Renal cortical epithelial cell (primary cell): ENCODE results near the gene CCDC182. TPM values are rescaled to one million over a fixed set of nuclear protein-coding genes. Genes with fewer than 3 reads are reported as not detected.

Experiments used
- DNase-seq: peaks from one replicate; pipeline ENCODE4 v3.0.0-alpha.2; 2011; ENCODE audit warnings: low read depth
- total RNA-seq: library from RNA; depleted of rRNA; stranded (reverse); fragments of >200 nt; gene quantifications from 2 replicates; pipeline ENCODE4 v1.2.3, GENCODE V29; 2014

The CCDC182 gene
- total RNA-seq = not detected in 2 replicates

DNA sequence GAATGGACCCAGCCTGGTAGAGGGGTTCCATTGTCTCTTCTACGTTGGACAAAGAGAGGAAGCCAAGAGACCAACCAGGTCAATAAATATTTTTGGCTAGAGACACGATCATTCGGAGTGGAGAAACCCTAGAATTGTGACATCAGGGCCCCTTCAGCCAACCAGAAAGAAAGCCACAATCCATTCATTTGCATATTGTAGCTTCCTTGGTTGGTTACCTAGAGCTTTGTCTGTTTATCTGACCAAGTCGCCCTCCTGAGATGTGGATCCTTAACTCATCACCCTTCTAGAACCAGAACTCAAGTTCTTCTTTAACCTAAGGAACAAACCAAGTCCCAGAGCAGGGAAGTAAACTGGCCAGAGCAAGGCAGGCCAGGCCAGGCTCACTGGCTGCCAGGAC is at the start of gene CCDC182:
TSS of gene CCDC182 (minus strand) at position 58 of the 400 bp plus-strand sequence. CDS start at position 31, 27 bp downstream.
- DNase-seq = no peak

DNA sequence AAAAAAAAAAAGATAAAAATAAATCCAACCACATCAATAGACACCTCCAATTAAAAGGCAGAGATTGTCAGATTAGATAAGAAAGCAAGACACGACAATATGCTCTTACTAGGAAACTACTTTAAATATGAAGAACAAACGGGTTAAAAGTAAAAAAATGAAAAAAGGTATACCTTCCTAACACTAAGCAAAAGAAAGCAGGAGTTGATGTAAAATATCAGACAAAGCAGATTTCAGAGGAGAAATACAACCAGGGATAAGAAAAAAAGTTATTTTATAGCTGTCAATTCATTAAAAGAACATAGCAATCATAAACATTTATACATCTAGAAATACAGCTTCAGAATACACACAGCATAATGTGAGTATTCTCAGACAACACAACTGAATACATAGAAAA is 49.7 kb upstream of the CCDC182 start:
- no peak for DNase-seq

DNA sequence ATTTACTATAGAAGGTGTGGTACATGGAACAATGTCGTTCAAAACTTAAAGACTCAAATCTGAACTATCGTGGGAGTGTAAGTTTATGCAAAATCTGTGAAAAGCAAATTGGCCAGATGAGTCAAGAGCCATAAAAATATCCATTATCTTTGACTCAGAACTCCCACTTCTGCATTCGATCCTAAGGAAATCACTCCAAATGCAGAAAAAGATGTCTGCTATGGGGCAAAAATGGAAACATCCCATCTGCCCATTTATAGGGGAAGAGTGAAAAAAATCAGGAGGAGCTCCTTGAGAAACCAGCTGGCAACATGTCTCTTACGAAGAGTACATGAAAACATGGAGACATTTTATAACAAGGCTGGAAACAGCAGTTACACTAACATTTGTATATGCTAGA is 43.6 kb upstream of the CCDC182 start:
- DNase-seq = no peak

DNA sequence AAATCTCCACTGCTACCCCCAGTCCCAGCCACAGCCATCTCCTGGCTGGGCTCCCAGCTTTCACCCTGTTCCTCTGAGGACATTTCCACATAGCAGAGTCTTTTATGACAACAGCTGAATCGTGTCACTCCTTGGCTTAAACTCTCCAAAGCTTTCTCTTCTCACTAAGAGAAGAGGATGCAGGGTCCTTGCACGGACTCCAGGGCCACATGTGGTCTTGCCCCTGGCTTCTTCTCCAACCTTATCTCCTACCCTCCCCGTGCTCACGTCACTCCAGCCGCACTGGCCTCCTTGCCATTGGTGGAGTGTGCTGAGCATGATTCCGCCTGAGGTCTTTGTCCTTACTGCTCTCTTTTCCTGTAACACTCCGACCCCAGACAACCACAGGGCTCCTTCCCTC is 39.9 kb upstream of the CCDC182 start:
- DNase-seq = no peak

GRCh38 chr17:57784226-57784895 is 39.3 kb upstream of the CCDC182 start:
- DNase-seq = no peak

- no peak for DNase-seq
Measured at GRCh38 chr17:57783338-57783742, 38.2 kb upstream of the CCDC182 start.

- no peak for DNase-seq
Measured at GRCh38 chr17:57782647-57783337, 37.7 kb upstream of the CCDC182 start.

GRCh38 chr17:57782062-57782490 is 37.0 kb upstream of the CCDC182 start:
- no peak for DNase-seq

DNA sequence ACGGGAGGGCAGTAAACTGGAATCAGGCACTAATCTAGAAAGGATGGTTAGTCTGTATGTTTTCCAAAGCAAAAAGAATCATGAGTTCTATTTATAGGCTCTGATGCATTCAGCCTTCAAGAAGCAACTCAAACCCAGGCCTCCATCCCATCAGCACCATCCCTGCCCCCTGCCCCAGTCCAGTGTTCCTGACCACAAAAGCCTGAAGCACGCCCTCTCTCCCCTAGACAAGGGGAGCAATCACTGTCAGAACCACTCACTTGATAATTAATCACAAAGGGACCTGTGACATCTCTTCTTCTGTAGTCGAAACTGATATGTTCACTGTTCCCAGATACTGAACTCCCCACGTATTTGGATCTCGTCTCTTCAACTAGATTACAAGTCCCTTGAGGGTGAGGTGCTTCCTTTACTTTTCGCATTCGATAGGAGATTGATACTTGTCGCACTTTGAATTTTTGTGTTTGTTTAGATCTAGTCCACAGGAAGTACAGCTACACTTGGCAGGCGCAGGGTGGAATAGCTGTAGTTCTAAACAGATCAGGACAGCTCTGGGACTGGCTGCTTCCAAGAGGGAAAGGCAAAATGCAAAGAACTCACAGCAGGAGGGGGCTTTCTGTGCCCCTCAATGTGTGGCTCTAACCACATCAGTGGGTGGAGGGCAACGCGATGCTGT is 36.4 kb upstream of the CCDC182 start:
- no peak for DNase-seq

DNA sequence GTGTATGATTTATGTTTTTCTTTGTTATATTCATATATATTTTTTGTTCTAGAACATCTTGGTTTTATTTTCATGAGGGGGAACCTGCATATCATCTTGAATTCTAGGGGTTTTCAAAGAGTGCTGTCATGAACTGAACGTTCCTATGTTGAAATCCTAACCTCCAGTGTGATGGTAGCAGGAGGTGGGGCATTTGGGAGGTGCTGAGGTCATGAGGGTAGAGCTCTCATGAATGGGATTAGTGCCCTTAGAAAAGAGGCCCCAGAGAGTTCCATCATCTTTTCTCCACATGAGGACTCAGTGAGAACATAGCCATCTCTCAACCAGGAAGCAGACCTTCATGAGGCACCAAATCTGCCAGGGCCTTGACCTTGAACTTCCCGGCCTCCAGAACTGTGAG is 34.6 kb upstream of the CCDC182 start:
- no peak for DNase-seq

DNA sequence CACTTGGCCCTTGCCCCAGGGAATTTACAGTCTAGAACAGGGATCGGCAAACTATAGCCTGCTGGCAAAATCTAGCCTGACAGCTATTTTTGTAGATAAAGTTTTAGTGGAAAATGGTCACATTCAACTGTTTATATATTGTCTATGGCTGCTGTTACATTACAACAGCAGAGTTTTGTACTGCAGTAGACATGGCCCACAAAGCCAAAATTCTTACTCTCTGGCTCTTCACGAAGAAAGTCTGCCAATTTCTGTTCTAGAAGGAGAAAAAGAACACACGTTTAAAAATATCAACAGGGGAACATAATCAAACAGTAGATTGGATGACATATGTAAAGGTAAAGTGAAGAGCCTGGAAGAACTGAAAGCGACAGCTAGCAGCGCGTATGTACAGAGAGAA is 33.2 kb upstream of the CCDC182 start:
- DNase-seq = no peak

DNA sequence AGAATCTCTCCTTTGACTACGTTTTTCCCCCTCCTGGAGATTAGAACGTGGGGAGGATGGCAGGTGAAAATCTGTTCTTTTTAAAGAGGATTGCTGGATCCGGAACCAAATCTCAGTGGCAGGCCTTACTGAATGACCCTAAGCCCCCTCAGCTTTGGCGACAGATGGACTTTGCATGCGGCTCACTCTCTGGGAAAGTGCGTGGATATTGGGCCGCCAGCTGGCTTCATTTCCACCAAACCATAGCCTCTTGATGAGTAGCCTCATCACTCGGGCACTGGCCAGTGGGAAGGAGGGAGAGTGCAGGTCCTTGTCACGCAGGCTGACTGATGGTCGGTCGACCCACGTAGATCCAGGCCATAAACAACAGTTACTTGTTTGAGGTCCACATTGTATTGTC is 31.3 kb upstream of the CCDC182 start:
- no peak for DNase-seq

- DNase-seq = no peak
Measured at GRCh38 chr17:57774872-57775271, 29.8 kb upstream of the CCDC182 start.

DNA sequence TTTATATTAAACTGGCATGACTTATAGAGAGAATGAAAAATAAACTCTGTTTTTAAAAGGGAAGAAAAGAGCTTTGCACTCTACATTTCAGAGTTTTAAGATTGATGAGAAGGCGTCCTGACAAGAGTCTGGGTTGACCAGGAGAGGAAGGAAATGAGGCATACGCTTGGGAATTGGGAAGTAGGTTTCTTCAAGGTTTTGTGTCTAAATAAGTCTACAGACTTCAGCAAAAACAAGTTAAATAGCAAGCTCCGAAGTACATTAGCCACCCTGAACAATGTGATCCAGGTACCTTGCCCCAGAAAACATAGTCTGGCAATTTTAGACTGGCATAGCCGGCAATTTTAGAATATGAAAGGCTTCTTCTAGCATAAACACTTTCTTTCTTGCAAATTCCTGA is 28.5 kb upstream of the CCDC182 start:
- DNase-seq = no peak

DNA sequence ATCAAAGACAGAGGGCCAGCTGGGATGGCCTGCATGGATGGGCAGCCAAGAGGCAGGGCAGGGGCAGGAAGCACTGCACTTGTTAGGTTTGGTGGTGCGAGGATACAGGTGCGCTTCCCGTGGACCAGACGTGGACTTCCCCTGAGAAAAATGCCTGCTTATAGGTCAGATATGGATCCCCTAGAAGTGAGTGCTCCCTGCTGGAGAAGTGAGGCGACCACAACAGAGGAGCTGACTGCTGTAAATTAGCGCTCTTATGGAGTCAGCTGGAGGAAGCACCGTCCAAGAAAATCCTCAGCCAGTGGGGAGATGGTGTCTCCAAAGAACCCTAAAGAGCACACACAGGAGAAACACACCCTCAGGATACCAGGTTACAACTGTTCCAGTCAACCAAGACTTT is 27.7 kb upstream of the CCDC182 start:
- DNase-seq = no peak

DNA sequence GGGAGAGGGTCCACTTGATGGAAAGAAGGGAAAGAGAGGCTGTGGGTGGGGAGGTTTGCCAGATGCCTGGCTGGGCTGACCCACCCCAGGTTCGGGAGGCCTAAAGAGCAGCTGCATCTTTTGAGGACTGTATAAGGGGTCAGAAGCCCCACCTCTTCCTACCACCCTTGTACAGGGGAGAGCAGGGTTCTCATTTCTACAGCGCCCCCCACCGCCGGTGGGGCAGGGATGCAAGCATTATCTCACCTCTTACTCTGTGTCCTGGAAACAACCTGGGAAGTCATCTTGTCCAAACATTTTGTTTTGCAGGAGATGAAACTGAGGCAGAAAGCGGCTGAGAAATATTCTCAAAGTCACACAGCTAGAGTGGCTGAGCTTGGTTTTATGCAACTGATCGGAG is 22.5 kb upstream of the CCDC182 start:
- no peak for DNase-seq

DNA sequence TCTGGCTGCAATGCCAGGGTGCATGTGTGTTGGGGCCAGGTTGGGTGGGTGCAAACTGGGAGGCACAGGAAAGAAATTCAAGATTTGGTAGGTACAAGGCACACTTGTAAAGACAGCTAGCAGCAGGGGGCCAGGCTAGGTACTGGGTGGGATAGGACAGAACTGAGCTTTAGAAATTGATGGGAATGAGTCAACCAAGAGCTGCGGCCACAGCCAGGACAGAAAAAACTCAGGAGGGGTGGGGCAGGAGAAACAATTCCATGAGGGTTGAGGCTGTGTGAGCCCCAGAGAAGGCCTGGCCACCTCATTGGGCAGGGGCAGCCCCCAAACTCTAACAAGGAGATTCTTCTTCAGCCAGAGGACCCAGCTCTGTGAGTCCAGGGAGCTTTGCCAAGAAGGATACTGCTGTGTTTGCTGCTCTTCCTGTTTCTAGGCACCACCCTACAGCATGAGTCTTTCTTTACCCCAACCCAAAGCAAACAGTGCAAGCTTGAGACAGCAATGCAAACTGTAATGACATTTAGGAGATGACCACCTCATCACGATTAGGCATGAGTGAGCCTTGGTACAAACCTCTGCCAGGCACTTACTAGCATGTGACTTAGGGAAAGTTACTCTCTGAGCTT is 21.3 kb upstream of the CCDC182 start:
- DNase-seq = no peak

DNA sequence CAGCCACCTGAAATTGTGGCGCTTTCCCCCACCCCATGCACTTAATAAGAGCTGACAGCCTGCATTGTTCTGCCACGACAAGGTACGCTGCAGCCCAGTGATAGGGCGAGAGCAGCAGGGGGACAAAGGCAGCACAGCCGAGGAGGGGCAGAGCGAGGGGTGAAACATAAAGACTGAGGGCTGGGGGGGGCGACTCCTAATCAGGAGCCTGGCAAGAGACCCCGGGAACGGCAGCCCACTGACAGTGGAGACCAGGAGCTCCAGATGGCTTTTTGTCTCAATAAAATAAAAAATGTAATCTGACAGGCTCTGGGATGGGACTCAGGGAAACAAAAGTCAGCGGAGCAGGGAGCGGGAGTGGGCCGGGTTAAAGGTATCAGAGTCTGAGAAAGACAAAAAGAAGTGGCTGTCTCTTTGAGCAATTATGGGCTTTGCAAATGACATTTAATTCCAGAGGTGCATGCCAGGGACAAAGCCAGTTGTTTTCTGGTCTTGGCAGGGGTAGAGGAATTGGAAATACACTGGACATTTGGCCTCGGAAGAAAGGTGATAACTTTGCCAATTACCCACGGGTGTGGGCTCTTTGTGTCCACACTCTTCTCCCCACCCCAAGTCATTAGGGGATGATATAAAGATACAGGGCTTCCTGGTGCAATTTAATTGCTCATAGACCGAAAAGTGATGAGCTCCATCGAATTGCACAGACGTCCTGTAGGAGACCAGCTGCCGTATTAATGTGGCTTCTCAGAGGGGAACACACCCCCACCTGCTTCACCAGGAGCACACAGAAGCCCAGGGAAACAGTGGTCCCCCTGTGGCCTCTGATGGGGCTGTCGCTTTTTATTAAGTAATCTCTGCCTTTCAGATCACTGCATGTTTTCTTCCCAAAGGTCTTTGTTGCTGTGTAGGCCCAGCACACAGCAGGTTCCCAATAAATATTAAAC is 17.6 kb upstream of the CCDC182 start:
- DNase-seq = no peak

GRCh38 chr17:57761887-57762286 is 16.8 kb upstream of the CCDC182 start:
- no peak for DNase-seq

GRCh38 chr17:57760046-57760445 is 14.9 kb upstream of the CCDC182 start:
- DNase-seq = no peak

- no peak for DNase-seq
Measured at GRCh38 chr17:57758654-57759053, 13.6 kb upstream of the CCDC182 start.
